Liver (tissue), 9 donors: ENCODE data around the gene TPPP3. TPM values are rescaled to one million over a fixed set of nuclear protein-coding genes. Genes with fewer than 3 reads are reported as not detected.

Experiments used
- DNase-seq: peaks from one replicate; pipeline ENCODE4 v3.0.0-alpha.2; 2017; ENCODE audit warnings: low spot score
- H3K27ac ChIP-seq, 2 donors: one replicate each; pipeline ENCODE4 v1.7.0; 2013; ENCODE audit warnings: inconsistent platforms in 2 of 2, low read length in 2 of 2, control low read depth in 1 of 2, low read depth in 1 of 2, mild to moderate bottlenecking in 1 of 2
- H3K27me3 ChIP-seq, 4 donors: one replicate each; pipeline versions ENCODE4 v1.6.1 to v1.7.0; 2013; ENCODE audit warnings: low read length in 3 of 4, inconsistent platforms in 1 of 4, mild to moderate bottlenecking in 1 of 4, moderate library complexity in 1 of 4; ENCODE audit not compliant: control insufficient read depth in 4 of 4, insufficient read depth in 4 of 4
- H3K36me3 ChIP-seq, 4 donors: one replicate each; pipeline versions ENCODE4 v1.6.1 to v1.7.0; 2013; ENCODE audit warnings: low read length in 3 of 4, mild to moderate bottlenecking in 3 of 4, low read depth in 1 of 4, moderate library complexity in 1 of 4; ENCODE audit not compliant: control insufficient read depth in 4 of 4, insufficient read depth in 3 of 4
- H3K4me1 ChIP-seq, 4 donors: one replicate each; pipeline versions ENCODE4 v1.6.1 to v1.7.0; 2013; ENCODE audit warnings: low read length in 3 of 4, mild to moderate bottlenecking in 3 of 4, moderate library complexity in 1 of 4; ENCODE audit not compliant: control insufficient read depth in 4 of 4, insufficient read depth in 4 of 4
- H3K4me3 ChIP-seq, 3 donors: one replicate each; pipeline versions ENCODE4 v1.6.1 to v1.7.0; 2013; ENCODE audit warnings: low read length in 3 of 3, control low read depth in 1 of 3, low read depth in 1 of 3, mild to moderate bottlenecking in 1 of 3
- H3K9ac ChIP-seq, 2 donors: one replicate each; pipeline ENCODE4 v1.7.0; 2013; ENCODE audit warnings: low read length in 2 of 2, mild to moderate bottlenecking in 2 of 2, moderate library complexity in 2 of 2, control low read depth in 1 of 2, low read depth in 1 of 2
- H3K9me3 ChIP-seq, 4 donors: one replicate each; pipeline versions ENCODE4 v1.6.1 to v1.7.0; 2013; ENCODE audit warnings: low read length in 3 of 4; ENCODE audit not compliant: control insufficient read depth in 4 of 4
- ATF3 ChIP-seq: IDR thresholded peaks from 2 replicates; pipeline ENCODE4 v1.6.1; 2016; ENCODE audit warnings: antibody characterized with exemption
- CTCF ChIP-seq: fragments of 150-350 bp; IDR thresholded peaks from 2 replicates; pipeline ENCODE4 v1.5.1; 2017; ENCODE audit warnings: improper control_type of control experiment, low read depth, low read length; ENCODE audit not compliant: missing input control
- EGR1 ChIP-seq, 2 donors: IDR thresholded peaks; 2 replicates each; pipeline ENCODE4 v1.6.1; 2016 to 2018; ENCODE audit warnings: antibody characterized with exemption in 2 of 2, low read depth in 2 of 2
- FOXA1 ChIP-seq: IDR thresholded peaks from 2 replicates; pipeline ENCODE4 v1.6.1; 2016; ENCODE audit warnings: antibody characterized with exemption
- FOXA2 ChIP-seq: IDR thresholded peaks from 2 replicates; pipeline ENCODE4 v1.6.1; 2016; ENCODE audit warnings: antibody characterized with exemption
- GABPA ChIP-seq, 2 donors: IDR thresholded peaks in 1 of 2; conservative IDR thresholded peaks in 1 of 2; 2 replicates each; pipeline ENCODE4 v1.6.1; 2016; ENCODE audit warnings: antibody characterized with exemption in 2 of 2, mild to moderate bottlenecking in 1 of 2, moderate library complexity in 1 of 2
- HNF4A ChIP-seq, 2 donors: conservative IDR thresholded peaks; 2 replicates each; pipeline ENCODE4 v1.6.1; 2016; ENCODE audit warnings: antibody characterized with exemption in 2 of 2, mild to moderate bottlenecking in 2 of 2
- HNF4G ChIP-seq: IDR thresholded peaks from 2 replicates; pipeline ENCODE4 v1.6.1; 2016; ENCODE audit warnings: antibody characterized with exemption
- JUND ChIP-seq, 2 donors: IDR thresholded peaks; 2 replicates each; pipeline ENCODE4 v1.6.1; 2016; ENCODE audit warnings: antibody characterized with exemption in 2 of 2
- MAX ChIP-seq: IDR thresholded peaks from 2 replicates; pipeline ENCODE4 v1.6.1; 2016; ENCODE audit warnings: antibody characterized with exemption
- NR2F2 ChIP-seq: IDR thresholded peaks from 2 replicates; pipeline ENCODE4 v1.6.1; 2016; ENCODE audit warnings: antibody characterized with exemption
- RAD21 ChIP-seq, 2 donors: IDR thresholded peaks; 2 replicates each; pipeline ENCODE4 v1.6.1; 2016; ENCODE audit warnings: antibody characterized with exemption in 2 of 2, mild to moderate bottlenecking in 2 of 2
- REST ChIP-seq: IDR thresholded peaks from 2 replicates; pipeline ENCODE4 v1.6.1; 2016; ENCODE audit warnings: antibody characterized with exemption, mild to moderate bottlenecking
- RXRA ChIP-seq, 2 donors: IDR thresholded peaks; 2 replicates each; pipeline ENCODE4 v1.6.1; 2017 to 2018; ENCODE audit warnings: antibody characterized with exemption in 2 of 2, mild to moderate bottlenecking in 1 of 2
- SP1 ChIP-seq: IDR thresholded peaks from 2 replicates; pipeline ENCODE4 v1.6.1; 2018; ENCODE audit warnings: antibody characterized with exemption, mild to moderate bottlenecking
- TAF1 ChIP-seq: conservative IDR thresholded peaks from 2 replicates; pipeline ENCODE4 v1.6.1; 2016; ENCODE audit warnings: antibody characterized with exemption, mild to moderate bottlenecking
- YY1 ChIP-seq: IDR thresholded peaks from 2 replicates; pipeline ENCODE4 v1.6.1; 2016; ENCODE audit warnings: antibody characterized with exemption, mild to moderate bottlenecking
- ZBTB33 ChIP-seq: IDR thresholded peaks from 2 replicates; pipeline ENCODE4 v1.6.1; 2016; ENCODE audit warnings: antibody characterized with exemption
- WGBS: extraction: QIAGEN DNeasy Blood & Tissue Kit; methylation state at CpG from one replicate; pipeline ENCODE4 v1.1.7; 2013; 5-methylcytosine and 5-hydroxymethylcytosine counted together
- polyA plus RNA-seq, 2 donors: library from polyadenylated mRNA; stranded (reverse) in 1 of 2; unstranded in 1 of 2; fragments of 200-250 nt in 1 of 2; fragments of >200 nt in 1 of 2; fragmentation: Nextera tagmentation in 1 of 2; extraction: Ambion mirVana in 1 of 2; gene quantifications; one replicate each; pipeline versions ENCODE4 v1.2.1 to v1.2.3, GENCODE V29; 2013 to 2015
- total RNA-seq, 2 donors: library from RNA; depleted of rRNA; stranded (reverse); fragments of >200 nt; gene quantifications; one replicate each; pipeline ENCODE4 v1.2.3, GENCODE V29; 2014
- donor health status: healthy.
- donor health status: healthy.
- donor health status: healthy.
- donor health status: healthy.
- donor health status: healthy.

The TPPP3 gene
- total and polyA plus RNA-seq, 4 donors, result 0.28 to 0.84 (median 0.55) TPM

GRCh38 chr16:67384778-67385510 lies 8.4 kb downstream of the TPPP3 start:
- Histone ChIP-seq H3K4me1 (no peaks in the 10 kb centered on the region), H3K9ac (no peak overlapping the region), H3K36me3 (no peaks in the 10 kb centered on the region), H3K27me3 (no peaks in the 10 kb centered on the region), H3K4me3 (no peak overlapping the region), H3K27ac (no peak overlapping the region), H3K9me3 (no peaks in the 10 kb centered on the region)
- no peak for DNase-seq
- WGBS, result 90% methylated on average over 8 of the region's 8 CpGs
- TF ChIP-seq SP1, result no peak
- TF ChIP-seq GABPA (IDR thresholded peaks at IDR 0.05 in 1 of 2, conservative IDR thresholded peaks at IDR 0.05 in 1 of 2), result no peak
- no peak for TF ChIP-seq HNF4A (conservative IDR thresholded peaks at IDR 0.05)
- TF ChIP-seq ZBTB33, result no peak
- no peak for TF ChIP-seq RXRA (IDR thresholded peaks at IDR 0.05)
- no peak for TF ChIP-seq CTCF
- no peak for TF ChIP-seq YY1
- TF ChIP-seq TAF1, result no peak
- TF ChIP-seq MAX, result no peak
- TF ChIP-seq JUND (IDR thresholded peaks at IDR 0.05), result no peak
- TF ChIP-seq FOXA2, result no peak
- TF ChIP-seq ATF3, result no peak
- no peak for TF ChIP-seq HNF4G
- TF ChIP-seq REST, result no peak
- no peak for TF ChIP-seq RAD21 (IDR thresholded peaks at IDR 0.05)
- no peak for TF ChIP-seq NR2F2
- no peak for TF ChIP-seq EGR1 (IDR thresholded peaks at IDR 0.05; ENCODE audit: low read depth in 2 of 2)
- TF ChIP-seq FOXA1, result no peak
